T-helper 1 cell treated with Interleukin-12 subunit alpha and Interleukin-12 subunit beta and Interleukin-4 antibody, amounts not matched to agents 30 μg/mL and 1 μg/mL, for 36 hours (primary cell): Measurements from ENCODE around the gene MT4.
"Not testable (repeated sequence)": the region's sequence is repeated elsewhere in the genome, so short reads cannot be mapped to it uniquely, and the experiment has no call there.

Source experiments
- H3K27ac Mint-ChIP-seq: one replicate; pipeline ENCODE4 v1.8.0; 2021; ENCODE audit warnings: mild to moderate bottlenecking, mixed read lengths
- H3K27me3 Mint-ChIP-seq: one replicate; pipeline ENCODE4 v1.8.0; 2021; ENCODE audit warnings: low read depth, mixed read lengths
- H3K36me3 Mint-ChIP-seq: one replicate; pipeline ENCODE4 v1.8.0; 2021; ENCODE audit warnings: low read depth, mixed read lengths
- H3K4me1 Mint-ChIP-seq: one replicate; pipeline ENCODE4 v1.8.0; 2021; ENCODE audit warnings: low read depth, mixed read lengths
- H3K4me3 Mint-ChIP-seq: one replicate; pipeline ENCODE4 v1.8.0; 2021; ENCODE audit warnings: mild to moderate bottlenecking, moderate library complexity, mixed read lengths
- H3K9me3 Mint-ChIP-seq: one replicate; pipeline ENCODE4 v1.8.0; 2021; ENCODE audit warnings: mixed read lengths

MT4 gene

GRCh38 chr16:56580391-56581048 is 15.6 kb downstream of the MT4 start:
- H3K27me3 Mint-ChIP-seq = peaks cover 33% of the 10 kb centered on the region
- H3K4me1 Mint-ChIP-seq = peaks cover 8% of the 10 kb centered on the region
- no peaks in the 10 kb centered on the region for H3K36me3 Mint-ChIP-seq
- H3K4me3 Mint-ChIP-seq = no peak overlapping the region
- no peak overlapping the region for H3K27ac Mint-ChIP-seq
- H3K9me3 Mint-ChIP-seq = no peaks in the 10 kb centered on the region

GRCh38 chr16:56582911-56583310 is 18.0 kb downstream of the MT4 start:
- not testable (repeated sequence) for H3K9me3 Mint-ChIP-seq, H3K27ac Mint-ChIP-seq, H3K4me1 Mint-ChIP-seq, H3K36me3 Mint-ChIP-seq, H3K4me3 Mint-ChIP-seq
- H3K27me3 Mint-ChIP-seq = peaks cover 48% of the 10 kb centered on the region

DNA sequence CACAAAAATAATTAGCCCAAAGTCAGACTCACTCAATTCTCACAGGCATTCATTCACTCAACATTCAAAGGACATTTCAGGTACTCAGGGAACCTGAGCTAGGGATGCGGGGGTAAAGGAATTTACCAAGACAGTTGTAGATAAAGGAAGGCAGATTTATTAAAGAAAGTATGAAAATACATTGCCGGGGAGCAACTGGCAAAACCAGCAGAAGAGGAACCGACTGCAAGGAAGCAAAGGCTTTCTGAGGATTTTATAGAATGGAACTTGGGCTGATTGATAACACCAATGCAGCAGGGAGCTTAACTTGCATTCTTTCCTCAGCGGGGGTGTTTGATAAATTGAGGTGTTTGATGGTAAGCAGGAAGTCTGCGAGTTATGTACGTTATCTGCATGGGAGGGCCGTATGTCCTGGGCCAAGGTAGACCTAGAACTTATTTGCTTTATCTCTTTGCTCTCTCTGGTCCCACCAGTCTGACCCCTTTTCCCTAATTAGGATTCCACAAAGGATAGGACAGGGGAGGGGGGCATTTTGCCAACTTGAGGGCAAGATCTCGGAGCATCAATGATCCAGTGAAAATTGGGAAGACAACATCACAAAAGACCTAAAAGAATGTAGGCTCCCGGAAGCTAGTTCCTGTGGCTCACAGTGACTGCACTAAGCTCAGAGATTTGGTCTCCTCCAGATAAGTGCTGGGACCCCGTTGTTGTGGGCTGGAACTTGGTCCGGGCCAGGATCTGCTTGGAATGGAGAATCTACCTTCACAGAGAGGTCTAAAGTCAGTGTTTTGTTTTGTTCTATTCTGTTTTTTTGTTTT is 18.7 kb downstream of the MT4 start:
- Mint-ChIP-seq H3K9me3 (no peaks in the 10 kb centered on the region), H3K36me3 (no peaks in the 10 kb centered on the region), H3K4me1 (no peaks in the 10 kb centered on the region), H3K27me3 (peaks cover 53% of the 10 kb centered on the region), H3K27ac (no peak overlapping the region), H3K4me3 (no peak overlapping the region)

DNA sequence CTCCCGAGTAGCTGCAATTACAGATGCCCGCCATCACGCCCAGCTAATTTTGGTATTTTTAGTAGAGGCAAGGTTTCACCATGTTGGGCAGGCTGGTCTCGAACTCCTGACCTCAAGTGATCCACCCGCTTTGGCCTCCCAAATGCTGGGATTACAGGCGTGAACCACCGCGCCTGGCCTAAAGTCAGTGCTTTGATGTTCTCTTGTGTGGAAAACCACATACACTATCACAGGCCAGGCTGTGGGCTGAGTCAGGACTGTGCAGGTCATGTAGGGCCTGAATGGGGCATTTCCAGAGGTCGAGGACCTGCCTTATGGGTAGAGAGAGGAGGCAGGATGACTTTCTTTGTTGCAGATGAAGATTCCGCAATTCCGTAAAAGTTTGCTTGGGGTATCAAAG is 19.4 kb downstream of the MT4 start:
- no peak overlapping the region for H3K27ac Mint-ChIP-seq

DNA sequence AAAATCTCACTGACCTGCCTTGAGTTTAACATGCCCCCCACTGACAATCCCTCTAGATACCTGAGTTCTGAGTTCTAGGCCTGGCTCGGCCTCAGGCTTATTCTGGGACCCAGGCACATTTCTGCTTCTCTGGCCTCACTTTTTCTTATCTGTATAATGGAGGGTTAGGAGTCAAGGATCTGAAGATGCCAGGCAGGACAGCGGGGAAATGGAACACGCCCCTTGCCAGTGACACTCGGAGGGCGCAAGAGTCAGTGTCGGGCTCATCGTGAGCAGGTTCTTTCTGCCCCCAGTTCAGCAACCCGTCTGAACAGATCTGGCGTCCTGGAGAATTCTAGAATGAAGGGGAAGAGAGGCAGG is 23.9 kb downstream of the MT4 start:
- Mint-ChIP-seq H3K36me3 (no peaks in the 10 kb centered on the region), H3K9me3 (no peaks in the 10 kb centered on the region), H3K4me1 (peaks cover 3% of the 10 kb centered on the region), H3K27me3 (peaks cover 45% of the 10 kb centered on the region), H3K4me3 (peak overlapping the region; percentile 84), H3K27ac (peak overlapping the region; percentile 67)

More for the DNA sequence above, 19.4 kb downstream of the MT4 start:
- H3K4me3 Mint-ChIP-seq = no peak overlapping the region
- peaks cover 3% of the 10 kb centered on the region for H3K4me1 Mint-ChIP-seq
- H3K36me3 Mint-ChIP-seq = no peaks in the 10 kb centered on the region
- H3K27me3 Mint-ChIP-seq = peaks cover 58% of the 10 kb centered on the region
- no peaks in the 10 kb centered on the region for H3K9me3 Mint-ChIP-seq

DNA sequence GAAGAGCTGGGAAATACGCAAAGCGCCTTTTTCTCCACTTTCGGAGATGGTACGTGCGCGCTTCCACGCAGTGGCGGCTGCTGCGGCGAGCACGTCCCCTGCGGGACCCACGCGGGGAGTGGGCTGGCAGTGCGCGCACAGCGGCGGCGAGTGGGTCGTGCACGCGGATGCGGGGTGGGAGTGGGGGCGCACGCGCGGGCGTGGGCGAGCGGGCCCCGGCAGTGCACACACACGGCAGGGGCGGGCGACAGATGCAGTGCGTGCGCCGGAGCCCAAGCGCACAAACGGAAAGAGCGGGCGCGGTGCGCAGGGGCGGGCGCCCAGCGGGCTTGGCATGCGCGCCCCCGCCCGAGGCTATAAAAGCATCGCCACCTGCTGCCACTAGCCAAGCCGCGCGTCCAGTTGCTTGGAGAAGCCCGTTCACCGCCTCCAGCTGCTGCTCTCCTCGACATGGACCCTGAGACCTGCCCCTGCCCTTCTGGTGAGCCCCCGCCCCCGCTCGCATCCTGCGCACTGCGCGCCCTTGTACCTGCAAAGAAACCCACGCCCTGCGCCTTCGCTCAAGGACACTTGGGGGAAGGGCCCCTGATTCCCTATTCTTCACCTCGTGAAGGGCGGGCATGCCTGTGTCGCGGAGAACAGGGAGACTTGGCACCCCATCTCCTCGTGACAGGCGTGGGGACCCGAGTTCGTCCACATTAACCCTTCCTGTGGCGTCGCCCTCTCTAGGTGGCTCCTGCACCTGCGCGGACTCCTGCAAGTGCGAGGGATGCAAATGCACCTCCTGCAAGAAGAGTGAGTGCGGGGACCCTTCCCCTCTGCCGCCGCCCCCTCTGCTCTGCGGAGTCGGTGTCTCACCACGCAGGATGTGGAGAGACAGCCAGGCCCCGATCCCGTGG is 24.5 kb downstream of the MT4 start, which contains the start of gene MT3:
MT3 (plus strand) TSS at position 388 of the 899 bp plus-strand sequence; CDS start at position 451, 63 bp downstream.
- peaks cover 3% of the 10 kb centered on the region for H3K4me1 Mint-ChIP-seq
- H3K36me3 Mint-ChIP-seq = no peaks in the 10 kb centered on the region
- peak within 1 kb of the TSS; percentile 84 for H3K4me3 Mint-ChIP-seq
- no peaks in the 10 kb centered on the region for H3K9me3 Mint-ChIP-seq
- peak within 1 kb of the TSS; percentile 67 for H3K27ac Mint-ChIP-seq
- H3K27me3 Mint-ChIP-seq = peaks cover 44% of the 10 kb centered on the region

- H3K27me3 Mint-ChIP-seq = peaks cover 39% of the 10 kb centered on the region
- no peak overlapping the region for H3K4me3 Mint-ChIP-seq
- peaks cover 3% of the 10 kb centered on the region for H3K4me1 Mint-ChIP-seq
- H3K9me3 Mint-ChIP-seq = no peaks in the 10 kb centered on the region
- no peaks in the 10 kb centered on the region for H3K36me3 Mint-ChIP-seq
- no peak overlapping the region for H3K27ac Mint-ChIP-seq
These were observed 26.6 kb downstream of the MT4 start for GRCh38 chr16:56591377-56592060.

- H3K27me3 Mint-ChIP-seq = peaks cover 34% of the 10 kb centered on the region
These were observed 28.9 kb downstream of the MT4 start for GRCh38 chr16:56593573-56594291.

DNA sequence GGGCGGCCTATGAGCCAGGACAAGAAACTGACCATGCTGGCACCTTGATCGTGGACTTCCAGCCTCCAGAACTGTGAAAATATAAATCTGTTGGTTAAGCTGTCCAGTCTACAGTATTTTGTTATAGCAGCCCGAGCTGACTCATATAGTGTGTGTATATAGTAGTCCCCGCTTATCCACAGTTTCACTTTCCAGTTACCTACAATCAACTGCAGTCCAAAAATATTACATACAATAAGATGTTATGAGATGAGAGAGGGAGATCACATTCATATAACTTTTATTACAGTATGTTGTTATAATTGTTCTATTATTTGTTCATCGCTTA is 29.4 kb downstream of the MT4 start:
- H3K9me3 Mint-ChIP-seq = no peaks in the 10 kb centered on the region
- no peaks in the 10 kb centered on the region for H3K36me3 Mint-ChIP-seq
- H3K27ac Mint-ChIP-seq = no peak overlapping the region
- no peaks in the 10 kb centered on the region for H3K4me1 Mint-ChIP-seq
- H3K27me3 Mint-ChIP-seq = peaks cover 31% of the 10 kb centered on the region
- H3K4me3 Mint-ChIP-seq = no peak overlapping the region

More at GRCh38 chr16:56593573-56594291, 28.9 kb downstream of the MT4 start:
- Mint-ChIP-seq H3K4me1 (peaks cover 2% of the 10 kb centered on the region), H3K9me3 (no peaks in the 10 kb centered on the region), H3K4me3 (no peak overlapping the region), H3K36me3 (no peaks in the 10 kb centered on the region), H3K27ac (no peak overlapping the region)

GRCh38 chr16:56600398-56600999 is 35.6 kb downstream of the MT4 start:
- Mint-ChIP-seq H3K27me3 (peaks cover 34% of the 10 kb centered on the region), H3K9me3 (no peaks in the 10 kb centered on the region), H3K27ac (no peak overlapping the region), H3K4me1 (peaks cover 7% of the 10 kb centered on the region), H3K36me3 (no peaks in the 10 kb centered on the region), H3K4me3 (no peak overlapping the region)

GRCh38 chr16:56601325-56601724 is 36.5 kb downstream of the MT4 start:
- no peak overlapping the region for H3K4me3 Mint-ChIP-seq
- H3K36me3 Mint-ChIP-seq = no peaks in the 10 kb centered on the region
- H3K27me3 Mint-ChIP-seq = peaks cover 28% of the 10 kb centered on the region
- H3K9me3 Mint-ChIP-seq = no peaks in the 10 kb centered on the region
- H3K27ac Mint-ChIP-seq = no peak overlapping the region
- H3K4me1 Mint-ChIP-seq = peaks cover 9% of the 10 kb centered on the region

- no peak overlapping the region for H3K4me3 Mint-ChIP-seq
- no peaks in the 10 kb centered on the region for H3K9me3 Mint-ChIP-seq
These were observed 38.7 kb downstream of the MT4 start for GRCh38 chr16:56603589-56603988.

GRCh38 chr16:56604966-56605365 is 40.1 kb downstream of the MT4 start:
- peaks cover 18% of the 10 kb centered on the region for H3K27me3 Mint-ChIP-seq
- H3K4me1 Mint-ChIP-seq = peaks cover 31% of the 10 kb centered on the region
- H3K4me3 Mint-ChIP-seq = no peak overlapping the region
- H3K27ac Mint-ChIP-seq = no peak overlapping the region
- H3K36me3 Mint-ChIP-seq = peaks cover 6% of the 10 kb centered on the region
- no peaks in the 10 kb centered on the region for H3K9me3 Mint-ChIP-seq

More at GRCh38 chr16:56603589-56603988, 38.7 kb downstream of the MT4 start:
- H3K36me3 Mint-ChIP-seq = peaks cover 3% of the 10 kb centered on the region
- peaks cover 25% of the 10 kb centered on the region for H3K4me1 Mint-ChIP-seq
- H3K27me3 Mint-ChIP-seq = peaks cover 18% of the 10 kb centered on the region
- H3K27ac Mint-ChIP-seq = no peak overlapping the region
